Liver (tissue), 9 donors: ENCODE data around the gene ERMARD. TPM values are rescaled to one million over a fixed set of nuclear protein-coding genes. Genes with fewer than 3 reads are reported as not detected.

Experiments
- DNase-seq: peaks from one replicate; pipeline ENCODE4 v3.0.0-alpha.2; 2017; ENCODE audit warnings: low spot score
- H3K27ac ChIP-seq, 2 donors: one replicate each; pipeline ENCODE4 v1.7.0; 2013; ENCODE audit warnings: inconsistent platforms in 2 of 2, low read length in 2 of 2, control low read depth in 1 of 2, low read depth in 1 of 2, mild to moderate bottlenecking in 1 of 2
- H3K27me3 ChIP-seq, 4 donors: one replicate each; pipeline versions ENCODE4 v1.6.1 to v1.7.0; 2013; ENCODE audit warnings: low read length in 3 of 4, inconsistent platforms in 1 of 4, mild to moderate bottlenecking in 1 of 4, moderate library complexity in 1 of 4; ENCODE audit not compliant: control insufficient read depth in 4 of 4, insufficient read depth in 4 of 4
- H3K36me3 ChIP-seq, 4 donors: one replicate each; pipeline versions ENCODE4 v1.6.1 to v1.7.0; 2013; ENCODE audit warnings: low read length in 3 of 4, mild to moderate bottlenecking in 3 of 4, low read depth in 1 of 4, moderate library complexity in 1 of 4; ENCODE audit not compliant: control insufficient read depth in 4 of 4, insufficient read depth in 3 of 4
- H3K4me1 ChIP-seq, 4 donors: one replicate each; pipeline versions ENCODE4 v1.6.1 to v1.7.0; 2013; ENCODE audit warnings: low read length in 3 of 4, mild to moderate bottlenecking in 3 of 4, moderate library complexity in 1 of 4; ENCODE audit not compliant: control insufficient read depth in 4 of 4, insufficient read depth in 4 of 4
- H3K4me3 ChIP-seq, 3 donors: one replicate each; pipeline versions ENCODE4 v1.6.1 to v1.7.0; 2013; ENCODE audit warnings: low read length in 3 of 3, control low read depth in 1 of 3, low read depth in 1 of 3, mild to moderate bottlenecking in 1 of 3
- H3K9ac ChIP-seq, 2 donors: one replicate each; pipeline ENCODE4 v1.7.0; 2013; ENCODE audit warnings: low read length in 2 of 2, mild to moderate bottlenecking in 2 of 2, moderate library complexity in 2 of 2, control low read depth in 1 of 2, low read depth in 1 of 2
- H3K9me3 ChIP-seq, 4 donors: one replicate each; pipeline versions ENCODE4 v1.6.1 to v1.7.0; 2013; ENCODE audit warnings: low read length in 3 of 4; ENCODE audit not compliant: control insufficient read depth in 4 of 4
- CTCF ChIP-seq: fragments of 150-350 bp; IDR thresholded peaks from 2 replicates; pipeline ENCODE4 v1.5.1; 2017; ENCODE audit warnings: improper control_type of control experiment, low read depth, low read length; ENCODE audit not compliant: missing input control
- FOXA1 ChIP-seq: IDR thresholded peaks from 2 replicates; pipeline ENCODE4 v1.6.1; 2016; ENCODE audit warnings: antibody characterized with exemption
- GABPA ChIP-seq, 2 donors: IDR thresholded peaks in 1 of 2; conservative IDR thresholded peaks in 1 of 2; 2 replicates each; pipeline ENCODE4 v1.6.1; 2016; ENCODE audit warnings: antibody characterized with exemption in 2 of 2, mild to moderate bottlenecking in 1 of 2, moderate library complexity in 1 of 2
- JUND ChIP-seq, 2 donors: IDR thresholded peaks; 2 replicates each; pipeline ENCODE4 v1.6.1; 2016; ENCODE audit warnings: antibody characterized with exemption in 2 of 2
- MAX ChIP-seq: IDR thresholded peaks from 2 replicates; pipeline ENCODE4 v1.6.1; 2016; ENCODE audit warnings: antibody characterized with exemption
- NR2F2 ChIP-seq: IDR thresholded peaks from 2 replicates; pipeline ENCODE4 v1.6.1; 2016; ENCODE audit warnings: antibody characterized with exemption
- RAD21 ChIP-seq, 2 donors: IDR thresholded peaks; 2 replicates each; pipeline ENCODE4 v1.6.1; 2016; ENCODE audit warnings: antibody characterized with exemption in 2 of 2, mild to moderate bottlenecking in 2 of 2
- REST ChIP-seq: IDR thresholded peaks from 2 replicates; pipeline ENCODE4 v1.6.1; 2016; ENCODE audit warnings: antibody characterized with exemption, mild to moderate bottlenecking
- RXRA ChIP-seq, 2 donors: IDR thresholded peaks; 2 replicates each; pipeline ENCODE4 v1.6.1; 2017 to 2018; ENCODE audit warnings: antibody characterized with exemption in 2 of 2, mild to moderate bottlenecking in 1 of 2
- YY1 ChIP-seq: IDR thresholded peaks from 2 replicates; pipeline ENCODE4 v1.6.1; 2016; ENCODE audit warnings: antibody characterized with exemption, mild to moderate bottlenecking
- ZBTB33 ChIP-seq: IDR thresholded peaks from 2 replicates; pipeline ENCODE4 v1.6.1; 2016; ENCODE audit warnings: antibody characterized with exemption
- WGBS: extraction: QIAGEN DNeasy Blood & Tissue Kit; methylation state at CpG from one replicate; pipeline ENCODE4 v1.1.7; 2013; 5-methylcytosine and 5-hydroxymethylcytosine counted together
- polyA plus RNA-seq, 2 donors: library from polyadenylated mRNA; stranded (reverse) in 1 of 2; unstranded in 1 of 2; fragments of 200-250 nt in 1 of 2; fragments of >200 nt in 1 of 2; fragmentation: Nextera tagmentation in 1 of 2; extraction: Ambion mirVana in 1 of 2; gene quantifications; one replicate each; pipeline versions ENCODE4 v1.2.1 to v1.2.3, GENCODE V29; 2013 to 2015
- total RNA-seq, 2 donors: library from RNA; depleted of rRNA; stranded (reverse); fragments of >200 nt; gene quantifications; one replicate each; pipeline ENCODE4 v1.2.3, GENCODE V29; 2014
- donor health status: healthy.
- donor health status: healthy.
- donor health status: healthy.
- donor health status: healthy.
- donor health status: healthy.

ERMARD gene
- total and polyA plus RNA-seq, 4 donors, result 10.1 to 20.7 (median 14.0) TPM

- Histone ChIP-seq H3K27ac (no peak overlapping the region), H3K27me3 (no peaks in the 10 kb centered on the region), H3K36me3 (peaks cover 0 to 2% (median 0%) of the 10 kb centered on the region in 4 donors), H3K4me1 (no peaks in the 10 kb centered on the region), H3K4me3 (no peak overlapping the region), H3K9me3 (no peaks in the 10 kb centered on the region), H3K9ac (no peak overlapping the region)
- TF ChIP-seq GABPA (IDR thresholded peaks at IDR 0.05 in 1 of 2, conservative IDR thresholded peaks at IDR 0.05 in 1 of 2), result no peak
- no peak for TF ChIP-seq ZBTB33
- no peak for TF ChIP-seq YY1
- no peak for TF ChIP-seq FOXA1
- no peak for TF ChIP-seq RXRA (IDR thresholded peaks at IDR 0.05)
- no peak for TF ChIP-seq MAX
- TF ChIP-seq JUND (IDR thresholded peaks at IDR 0.05), result no peak
- DNase-seq, result no peak
- 97% methylated on average over 17 of the region's 17 CpGs for WGBS
These were observed 60.8 kb downstream of the ERMARD start for GRCh38 chr6:169812257-169812644.

- H3K9me3 ChIP-seq, result no peaks in the 10 kb centered on the region
- H3K27me3 ChIP-seq, result no peaks in the 10 kb centered on the region
- H3K4me1 ChIP-seq, result no peaks in the 10 kb centered on the region
- H3K36me3 ChIP-seq, result peaks cover 0 to 2% (median 0%) of the 10 kb centered on the region in 4 donors
- no peak for TF ChIP-seq ZBTB33
- TF ChIP-seq CTCF, result no peak
- TF ChIP-seq MAX, result no peak
- TF ChIP-seq NR2F2, result no peak
- no peak for TF ChIP-seq RXRA (IDR thresholded peaks at IDR 0.05)
- no peak for TF ChIP-seq FOXA1
- TF ChIP-seq JUND (IDR thresholded peaks at IDR 0.05), result no peak
- TF ChIP-seq RAD21 (IDR thresholded peaks at IDR 0.05), result no peak
- no peak for TF ChIP-seq GABPA (IDR thresholded peaks at IDR 0.05 in 1 of 2, conservative IDR thresholded peaks at IDR 0.05 in 1 of 2)
- TF ChIP-seq REST, result no peak
- H3K27ac ChIP-seq, result no peak overlapping the region
- no peak overlapping the region for H3K9ac ChIP-seq
- no peak overlapping the region for H3K4me3 ChIP-seq
- WGBS, result 94% methylated on average over 11 of the region's 11 CpGs
- DNase-seq, result no peak
These were observed 62.5 kb downstream of the ERMARD start for GRCh38 chr6:169813969-169814368.
